ENCODE results near the gene USP3.

Gene USP3

GRCh38 chr15:63504247-63504978, at the start of gene USP3:
Gene USP3 (plus strand): TSS chr15:63504593. CDS start chr15:63504740, 147 bp downstream.
- Histone ChIP-seq H3K4me3 (peak within 1 kb of the TSS; percentile 66 to 96 (median 81)), H3K27ac (peak within 1 kb of the TSS; percentile 91 to 99 (median 97))

- H3K4me3 ChIP-seq = no peak overlapping the region
- H3K27ac ChIP-seq = no peak overlapping the region
Measured at GRCh38 chr15:63456258-63456657, 48.1 kb upstream of the USP3 start.

- H3K27ac ChIP-seq = no peak overlapping the region
Measured at GRCh38 chr15:63457379-63457778, 47.0 kb upstream of the USP3 start.

GRCh38 chr15:63458026-63458425, 46.4 kb upstream of the USP3 start:
- no peak overlapping the region for H3K4me3 ChIP-seq
- no peak overlapping the region for H3K27ac ChIP-seq

More at GRCh38 chr15:63457379-63457778, 47.0 kb upstream of the USP3 start:
- H3K4me3 ChIP-seq = no peak overlapping the region

- no peak overlapping the region for H3K4me3 ChIP-seq
- H3K27ac ChIP-seq = no peak overlapping the region
Measured at GRCh38 chr15:63458794-63459395, 45.5 kb upstream of the USP3 start.

- Histone ChIP-seq H3K27ac (no peak overlapping the region), H3K4me3 (no peak overlapping the region)
Measured at GRCh38 chr15:63460210-63461155, 43.9 kb upstream of the USP3 start.

- no peak overlapping the region for H3K4me3 ChIP-seq
- H3K27ac ChIP-seq = no peak overlapping the region
Measured at GRCh38 chr15:63461230-63461985, 43.0 kb upstream of the USP3 start.

GRCh38 chr15:63462088-63462487, 42.3 kb upstream of the USP3 start:
- no peak overlapping the region for H3K27ac ChIP-seq
- no peak overlapping the region for H3K4me3 ChIP-seq

GRCh38 chr15:63463036-63463435, 41.4 kb upstream of the USP3 start:
- no peak overlapping the region for H3K4me3 ChIP-seq
- H3K27ac ChIP-seq = no peak overlapping the region

- H3K27ac ChIP-seq = no peak overlapping the region
- no peak overlapping the region for H3K4me3 ChIP-seq
Measured at GRCh38 chr15:63463793-63464192, 40.6 kb upstream of the USP3 start.

- Histone ChIP-seq H3K4me3 (no peak overlapping the region), H3K27ac (no peak overlapping the region)
Measured at GRCh38 chr15:63465104-63465503, 39.3 kb upstream of the USP3 start.

- no peak overlapping the region for H3K27ac ChIP-seq
- H3K4me3 ChIP-seq = no peak overlapping the region
Measured at GRCh38 chr15:63466378-63467192, 37.8 kb upstream of the USP3 start.

GRCh38 chr15:63469190-63469589, 35.2 kb upstream of the USP3 start:
- Histone ChIP-seq H3K4me3 (no peak overlapping the region), H3K27ac (no peak overlapping the region)

- H3K4me3 ChIP-seq = no peak overlapping the region
- H3K27ac ChIP-seq = no peak overlapping the region
Measured at GRCh38 chr15:63469984-63470383, 34.4 kb upstream of the USP3 start.

GRCh38 chr15:63473007-63473748, 31.2 kb upstream of the USP3 start:
- Histone ChIP-seq H3K4me3 (no peak overlapping the region), H3K27ac (peak overlapping the region in 1 of 21 experiments; percentile 71)

- H3K4me3 ChIP-seq = no peak overlapping the region
- peak overlapping the region in 6 of 21 experiments; percentile 11 to 76 (median 51) for H3K27ac ChIP-seq
Measured at GRCh38 chr15:63473749-63473998, 30.7 kb upstream of the USP3 start.

GRCh38 chr15:63473999-63474809, 30.2 kb upstream of the USP3 start:
- no peak overlapping the region for H3K4me3 ChIP-seq
- H3K27ac ChIP-seq = peak overlapping the region in 9 of 21 experiments; percentile 11 to 76 (median 40)
